T-helper 1 cell treated with Interleukin-12 subunit alpha and Interleukin-12 subunit beta and Interleukin-4 antibody, amounts not matched to agents 30 ng/mL and 1 ng/mL, for 36 hours (primary cell): ENCODE data around the gene STK10. TPM values are rescaled to one million over a fixed set of nuclear protein-coding genes. Genes with fewer than 3 reads are reported as not detected.
"Not testable (repeated sequence)": the region's sequence is repeated elsewhere in the genome, so short reads cannot be mapped to it uniquely, and the experiment has no call there.

ENCODE experiments used
- intact Hi-C: fragments of 100-400 bp; cut with micrococcal nuclease; formaldehyde crosslinking; loops from one replicate; pipeline ENCODE4 v1.15.1; 2024
- total RNA-seq: library from RNA; stranded (reverse); gene quantifications from 2 replicates; pipeline ENCODE4 v1.2.3, GENCODE V29; 2022

Gene STK10
- total RNA-seq, 1 donor from 2014 or later, result 226 TPM

DNA sequence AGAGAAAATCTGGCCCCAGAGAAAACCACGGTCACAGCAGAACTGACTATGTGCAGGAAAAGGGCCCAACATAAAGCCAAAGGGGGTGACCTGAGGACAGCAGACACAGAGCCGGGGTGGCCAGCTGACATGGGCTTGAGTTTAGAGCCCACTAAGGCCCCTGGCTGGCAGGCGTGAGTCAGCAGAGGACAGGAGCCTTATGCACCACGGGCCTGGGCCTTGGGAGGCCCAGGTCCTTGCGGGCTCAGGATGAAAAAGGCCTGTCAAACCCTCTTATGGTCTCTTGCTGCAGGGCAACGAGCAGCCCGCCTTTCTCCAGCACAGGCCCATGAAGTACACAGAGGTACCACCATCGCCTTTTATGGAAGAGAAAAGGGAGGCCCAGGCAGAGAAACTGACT, 19.7 kb downstream of the STK10 start:
- intact Hi-C loops, result no loop called here

DNA sequence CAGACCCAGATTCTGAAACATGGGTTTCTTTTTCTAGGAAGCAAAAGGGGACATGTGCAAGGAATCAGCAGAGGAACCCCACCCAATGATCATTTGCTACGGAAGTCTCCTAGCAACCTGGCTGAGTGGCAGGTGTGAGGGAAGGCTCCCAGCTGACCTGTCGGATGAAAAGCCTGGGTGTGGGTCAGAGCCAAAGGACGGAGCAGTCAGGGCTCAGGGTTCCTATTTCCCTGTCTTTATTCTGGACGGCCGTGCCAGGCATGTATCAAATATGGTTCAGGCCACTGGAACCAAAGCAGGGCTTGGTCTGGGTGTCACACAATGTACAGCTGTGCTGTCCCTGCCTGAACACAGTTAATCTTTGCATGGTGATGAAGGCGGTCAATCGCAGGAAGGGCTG, 20.1 kb downstream of the STK10 start:
- intact Hi-C loops, result no loop called here

DNA sequence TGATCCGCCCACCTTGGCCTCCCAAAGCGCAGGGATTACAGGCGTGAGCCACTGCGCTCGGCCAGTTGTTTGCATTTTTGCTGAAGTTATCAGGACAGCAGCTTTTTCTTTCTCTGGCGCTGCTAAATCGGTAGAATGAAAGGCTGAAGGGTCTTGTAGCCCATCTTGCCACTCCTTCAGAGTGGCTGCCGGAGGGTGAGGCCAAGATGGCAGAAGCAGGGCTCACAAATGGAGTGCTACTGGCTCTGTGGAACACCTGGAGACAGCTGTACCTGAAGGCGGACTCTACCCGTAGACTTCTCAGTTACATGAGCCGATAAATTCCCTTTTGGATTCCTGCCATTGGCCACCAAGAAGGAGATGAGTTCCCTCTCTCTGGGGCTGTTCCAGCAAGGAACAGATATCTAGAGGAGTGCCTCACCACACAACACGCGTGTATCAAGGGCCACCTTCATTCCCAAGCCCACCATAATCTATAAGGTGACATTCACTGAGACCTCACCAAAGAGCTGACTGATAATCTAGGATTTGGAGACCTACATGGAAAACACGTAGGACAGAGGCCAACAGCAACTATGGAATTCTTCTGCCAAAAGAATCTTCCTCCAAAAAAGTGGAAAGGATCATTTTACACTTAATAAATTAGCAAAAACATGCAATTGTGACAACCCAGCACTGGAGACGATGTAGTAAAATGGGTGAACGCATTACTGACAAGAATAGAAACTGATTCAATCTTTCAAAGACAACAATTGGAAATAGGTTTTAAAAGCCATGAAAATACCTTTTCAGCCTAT, 21.8 kb downstream of the STK10 start:
- intact Hi-C loops, result no loop called here

- intact Hi-C loops, result no loop called here
Observed at GRCh38 chr5:172165465-172165864, 22.6 kb downstream of the STK10 start.

DNA sequence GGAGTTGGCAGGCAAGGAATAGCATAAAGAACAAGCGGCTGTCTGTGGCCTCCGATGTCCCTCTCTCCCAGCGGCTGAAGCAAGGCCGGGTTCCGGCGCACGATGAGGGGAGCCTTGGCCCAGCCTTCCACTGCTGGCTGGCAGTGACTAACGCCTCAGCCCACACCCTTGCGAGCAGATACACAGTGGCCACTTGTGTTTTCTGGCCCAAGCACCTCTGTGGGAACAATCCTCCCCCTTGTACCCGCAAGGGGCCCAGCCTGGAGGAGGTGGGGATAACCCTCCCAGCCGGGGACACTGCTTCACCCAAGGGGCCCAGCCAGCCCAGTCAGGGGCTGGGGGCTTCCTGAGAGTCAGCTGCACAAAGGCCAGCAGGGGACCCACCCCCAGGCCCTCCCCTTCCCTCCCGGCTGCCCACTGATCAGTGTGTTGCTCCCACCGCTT, 23.2 kb downstream of the STK10 start:
- intact Hi-C loops, result no loop called here

DNA sequence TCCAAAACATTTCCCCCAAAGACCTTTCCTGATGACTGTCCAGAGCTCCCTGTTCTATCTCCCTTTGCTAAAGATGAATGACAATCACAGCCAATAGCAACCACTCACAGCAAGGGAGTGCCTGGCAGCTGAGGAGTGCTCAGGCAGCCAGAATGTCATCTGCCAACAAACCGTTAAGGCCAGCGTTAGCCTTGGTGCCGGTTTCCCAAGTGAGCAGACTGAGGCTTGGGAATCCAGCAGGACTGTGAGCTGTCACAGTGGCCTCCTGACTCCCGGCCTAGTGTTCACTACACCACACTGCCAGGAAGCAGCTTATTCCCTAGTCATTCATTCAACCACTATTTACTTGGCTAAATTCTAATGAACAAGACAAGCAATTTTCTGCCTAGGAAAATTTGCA, 24.7 kb downstream of the STK10 start:
- intact Hi-C loops, result no loop called here

DNA sequence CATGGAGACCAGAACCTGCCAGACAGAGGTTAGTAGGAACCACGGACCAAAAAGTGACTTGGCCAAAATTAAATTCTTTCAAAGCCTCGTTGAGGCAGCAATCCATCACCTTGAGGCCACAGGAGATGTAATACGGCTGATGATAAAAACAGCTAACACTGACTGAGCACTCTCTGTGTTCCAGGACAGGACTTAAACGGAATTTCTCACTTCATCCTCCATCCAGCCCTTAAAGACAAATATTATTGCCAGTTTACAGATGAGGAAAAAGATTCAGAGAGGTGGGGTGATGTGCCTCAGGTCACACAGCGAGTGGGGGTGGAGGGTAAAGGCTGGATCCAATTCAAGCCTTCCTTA, 25.1 kb downstream of the STK10 start:
- intact Hi-C loops, result no loop called here

DNA sequence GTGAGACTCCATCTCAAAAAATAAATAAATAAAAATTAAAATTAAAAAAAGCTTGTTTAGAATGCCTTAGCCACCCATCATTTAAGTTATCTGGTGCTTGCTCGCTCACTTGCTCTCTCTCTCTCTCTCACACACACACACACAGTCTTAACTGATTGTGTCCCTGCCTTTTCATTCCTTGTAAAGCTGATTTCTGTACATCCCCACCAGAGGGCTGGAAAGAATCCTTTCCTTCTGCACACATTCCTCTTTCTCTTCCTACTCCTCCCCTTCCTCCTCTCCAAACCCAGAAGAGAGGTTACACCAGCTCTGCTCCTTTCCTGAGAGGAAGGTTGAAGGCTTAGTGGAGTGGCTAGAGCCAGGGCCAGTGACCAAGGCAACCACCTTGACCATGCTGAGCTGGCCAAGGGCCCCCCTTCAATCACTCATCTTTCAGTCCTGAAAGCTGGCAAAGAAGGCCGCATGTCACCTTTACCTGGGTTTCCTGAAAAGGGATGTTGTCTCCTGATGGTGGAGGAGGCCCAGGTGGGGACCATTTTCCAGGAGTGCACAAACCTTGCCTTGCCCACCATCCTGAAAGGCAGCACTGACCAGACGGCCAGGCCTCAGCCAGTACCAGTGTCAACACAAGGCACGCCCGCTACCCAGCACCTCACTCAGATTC, 25.6 kb downstream of the STK10 start:
- intact Hi-C loops, result no loop called here

DNA sequence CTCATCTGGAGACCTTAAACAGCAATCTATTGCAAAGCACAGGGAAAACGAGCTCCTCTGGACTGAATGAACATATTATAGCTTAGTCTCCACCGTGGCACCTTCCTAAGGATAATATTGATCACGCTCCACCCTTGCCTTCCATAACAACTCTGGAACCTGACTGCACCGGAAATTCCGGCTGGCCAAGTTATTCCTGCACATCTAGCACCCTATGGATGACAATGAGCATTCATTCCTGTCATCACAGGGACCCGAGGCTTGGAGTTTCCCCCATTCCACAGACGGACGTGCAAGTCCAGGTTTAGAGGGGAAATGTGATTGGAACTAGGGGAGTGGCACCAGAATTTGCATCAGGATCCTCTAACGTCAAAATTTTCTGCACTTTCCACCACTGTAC, 27.5 kb downstream of the STK10 start:
- intact Hi-C loops, result no loop called here

- intact Hi-C loops, result no loop called here
Observed at GRCh38 chr5:172159016-172159415, 29.0 kb downstream of the STK10 start.

GRCh38 chr5:172156541-172156994, 31.5 kb downstream of the STK10 start:
- intact Hi-C loops, result no loop called here

DNA sequence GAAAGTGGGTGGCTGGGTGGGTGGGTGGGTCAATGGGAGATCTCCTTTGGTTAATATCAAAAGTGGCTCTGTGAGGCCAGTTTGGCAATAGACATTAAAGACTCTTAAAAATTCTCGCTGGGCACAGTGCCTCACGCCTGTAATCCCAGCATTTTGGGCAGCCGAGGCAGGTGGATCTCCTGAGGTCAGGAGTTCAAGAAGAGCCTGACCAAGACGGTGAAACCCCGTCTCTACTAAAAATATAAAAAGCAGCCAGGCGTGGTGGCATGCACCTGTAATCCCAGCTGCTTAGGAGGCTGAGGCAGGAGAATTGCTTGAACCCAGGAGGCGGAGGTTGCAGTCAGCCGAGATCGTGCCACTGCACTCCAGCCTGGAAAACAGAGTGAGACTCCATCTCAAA, 32.9 kb downstream of the STK10 start:
- intact Hi-C loops, result not testable (repeated sequence)

DNA sequence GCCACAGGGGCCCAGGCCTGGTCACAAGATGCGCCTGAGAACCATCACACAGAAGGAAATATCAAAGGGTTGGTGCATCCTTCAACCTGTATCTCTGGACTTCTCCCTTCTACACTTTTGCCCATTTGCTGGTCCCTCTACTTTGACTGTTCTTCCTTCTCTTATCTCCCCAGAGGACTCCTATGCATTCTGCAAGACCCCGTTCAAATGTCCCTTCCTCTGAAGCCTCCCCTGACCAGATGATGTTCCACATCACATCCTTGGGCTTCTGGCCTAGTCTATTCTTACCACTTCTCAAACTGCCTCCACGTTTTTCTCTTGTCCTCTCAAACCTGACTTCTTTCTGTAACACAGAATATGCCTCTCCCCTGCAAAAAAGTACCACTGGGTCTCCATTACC, 34.3 kb downstream of the STK10 start:
- intact Hi-C loops, result loop anchor here (2.0 kb wide), 1 partner anchor 17 kb away; no protein-coding TSS in a partner anchor

GRCh38 chr5:172151661-172152210, 36.3 kb downstream of the STK10 start:
- intact Hi-C loops, result loop anchor here (2.0 kb wide), 1 partner anchor 19 kb away; no protein-coding TSS in a partner anchor

GRCh38 chr5:172150514-172151425, 37.3 kb downstream of the STK10 start:
- intact Hi-C loops, result loop anchor here (1.0 kb wide), 3 partner anchors 24 to 38 kb away; partner anchors contain the start of gene STK10

GRCh38 chr5:172149481-172149880, 38.5 kb downstream of the STK10 start:
- intact Hi-C loops, result not testable (repeated sequence)

GRCh38 chr5:172149073-172149472, 39.0 kb downstream of the STK10 start:
- intact Hi-C loops, result no loop called here

- intact Hi-C loops, result no loop called here
Observed at GRCh38 chr5:172148381-172148780, 39.6 kb downstream of the STK10 start.

- intact Hi-C loops, result no loop called here
Observed at GRCh38 chr5:172147857-172148256, 40.2 kb downstream of the STK10 start.

DNA sequence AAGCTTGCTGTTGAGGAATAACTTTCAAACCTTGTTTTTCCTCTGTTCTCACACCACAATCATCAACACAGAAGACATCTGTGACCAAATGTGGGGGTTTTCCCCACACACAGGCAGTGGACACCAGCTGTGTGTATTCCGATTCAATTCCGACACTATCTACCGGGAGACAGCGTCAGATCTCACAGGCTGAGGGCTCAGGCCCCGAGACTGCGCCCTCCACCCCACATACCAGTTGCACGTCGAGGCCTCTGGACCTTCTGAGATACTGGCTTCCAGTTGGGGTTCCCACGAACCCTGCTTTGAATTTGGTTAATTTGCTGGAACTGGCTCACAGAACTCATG, 41.3 kb downstream of the STK10 start:
- intact Hi-C loops, result no loop called here
